ENCODE measurements around the gene MRPL37.

GRCh38 chr1:54190526-54190925 lies 9.4 kb upstream of the MRPL37 start:
- no peak for TF ChIP-seq CTCF (IDR thresholded peaks at IDR 0.05)
- TF ChIP-seq EP300 (IDR thresholded peaks at IDR 0.05) = no peak
